HG03159 (cell line): ENCODE results near the gene DHX35.
A peak's percentile ranks its signal among the peaks of the same experiment; 100 is the strongest.

Experiments
- ATAC-seq: cut with Tn5 transposase; IDR thresholded peaks from one replicate; pipeline ENCODE4 v1.9.1; 2021; ENCODE audit warnings: mild to moderate bottlenecking, moderate library complexity; ENCODE audit not compliant: unreplicated experiment

DHX35 gene, protein sequence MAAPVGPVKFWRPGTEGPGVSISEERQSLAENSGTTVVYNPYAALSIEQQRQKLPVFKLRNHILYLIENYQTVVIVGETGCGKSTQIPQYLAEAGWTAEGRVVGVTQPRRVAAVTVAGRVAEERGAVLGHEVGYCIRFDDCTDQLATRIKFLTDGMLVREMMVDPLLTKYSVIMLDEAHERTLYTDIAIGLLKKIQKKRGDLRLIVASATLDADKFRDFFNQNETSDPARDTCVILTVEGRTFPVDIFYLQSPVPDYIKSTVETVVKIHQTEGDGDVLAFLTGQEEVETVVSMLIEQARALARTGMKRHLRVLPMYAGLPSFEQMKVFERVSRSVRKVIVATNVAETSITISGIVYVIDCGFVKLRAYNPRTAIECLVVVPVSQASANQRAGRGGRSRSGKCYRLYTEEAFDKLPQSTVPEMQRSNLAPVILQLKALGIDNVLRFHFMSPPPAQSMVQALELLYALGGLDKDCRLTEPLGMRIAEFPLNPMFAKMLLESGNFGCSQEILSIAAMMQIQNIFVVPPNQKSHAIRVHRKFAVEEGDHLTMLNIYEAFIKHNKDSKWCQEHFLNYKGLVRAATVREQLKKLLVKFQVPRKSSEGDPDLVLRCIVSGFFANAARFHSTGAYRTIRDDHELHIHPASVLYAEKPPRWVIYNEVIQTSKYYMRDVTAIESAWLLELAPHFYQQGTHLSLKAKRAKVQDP

DNA sequence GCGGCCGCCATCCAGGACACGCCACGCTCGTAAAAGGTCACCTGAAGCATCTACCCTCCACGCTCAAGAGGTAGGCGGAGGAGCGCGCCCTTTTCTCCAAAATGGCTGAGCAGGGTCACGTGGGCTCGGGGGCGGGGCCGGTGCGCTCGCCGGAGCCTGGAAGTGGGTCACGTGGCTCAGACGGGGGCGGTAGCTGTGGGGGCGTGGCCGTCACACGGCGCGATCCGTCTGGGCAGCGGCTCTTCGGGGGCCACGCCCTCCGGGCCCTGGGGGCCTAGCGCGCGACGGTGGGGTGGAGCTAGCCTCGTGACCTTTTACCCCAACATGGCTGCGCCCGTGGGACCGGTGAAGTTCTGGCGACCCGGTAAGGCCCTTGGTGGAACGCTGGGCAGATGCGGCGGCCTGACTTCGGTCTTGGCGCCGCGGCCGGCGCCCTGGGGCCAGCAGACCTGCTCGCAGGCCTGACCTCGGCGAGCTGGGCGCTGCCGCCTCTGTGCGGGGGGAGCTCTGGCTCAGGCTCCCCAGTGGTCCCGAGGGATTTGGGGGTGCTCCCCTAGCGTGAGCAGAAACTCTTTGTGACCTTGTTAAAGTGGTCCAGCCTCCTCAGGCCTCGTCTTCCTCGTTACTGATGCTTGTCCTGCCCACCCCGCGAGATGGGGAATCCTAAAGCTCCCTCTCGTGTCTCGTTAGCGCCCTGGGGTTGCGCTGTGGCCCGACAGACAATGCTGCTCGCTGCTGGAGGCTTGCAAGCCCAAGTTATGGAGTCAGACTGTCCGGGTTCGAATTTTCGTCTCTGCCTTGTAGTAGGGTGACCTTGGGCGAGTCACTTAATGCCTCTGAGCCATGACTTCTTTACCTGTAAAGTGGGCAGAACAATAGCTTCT lies at the start of gene DHX35:
Gene DHX35 (plus strand): TSS at position 301 of the 884 bp plus-strand sequence. CDS start 24 bp downstream, at position 325.
- peak; percentile 96 for ATAC-seq

- no peak for ATAC-seq
Measured at GRCh38 chr20:38915355-38915754, 46.8 kb upstream of the DHX35 start.

- no peak for ATAC-seq
Measured at GRCh38 chr20:38917657-38918056, 44.5 kb upstream of the DHX35 start.

GRCh38 chr20:38918172-38918571 lies 44.0 kb upstream of the DHX35 start:
- no peak for ATAC-seq

GRCh38 chr20:38919683-38920082 lies 42.5 kb upstream of the DHX35 start:
- ATAC-seq: no peak

DNA sequence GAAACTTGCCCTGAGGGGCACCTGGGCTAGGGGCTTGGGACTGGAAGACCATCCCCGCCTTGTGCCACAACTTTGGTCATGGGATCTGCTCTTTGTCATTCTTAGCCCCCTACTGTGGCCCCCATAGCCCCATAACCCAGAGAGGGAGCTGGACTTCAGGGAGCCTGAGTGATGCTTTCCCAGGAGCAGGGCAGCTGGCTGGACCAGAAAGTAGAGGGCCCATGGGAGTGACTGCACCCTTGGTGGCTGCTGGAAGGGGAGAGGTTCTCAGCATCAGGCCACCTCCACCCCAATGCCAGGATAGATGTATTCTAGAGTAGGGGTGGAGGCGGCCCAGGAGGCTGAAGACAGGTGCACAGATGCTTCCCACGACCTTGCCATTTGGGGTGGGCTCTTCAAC lies 41.7 kb upstream of the DHX35 start:
- ATAC-seq: no peak

DNA sequence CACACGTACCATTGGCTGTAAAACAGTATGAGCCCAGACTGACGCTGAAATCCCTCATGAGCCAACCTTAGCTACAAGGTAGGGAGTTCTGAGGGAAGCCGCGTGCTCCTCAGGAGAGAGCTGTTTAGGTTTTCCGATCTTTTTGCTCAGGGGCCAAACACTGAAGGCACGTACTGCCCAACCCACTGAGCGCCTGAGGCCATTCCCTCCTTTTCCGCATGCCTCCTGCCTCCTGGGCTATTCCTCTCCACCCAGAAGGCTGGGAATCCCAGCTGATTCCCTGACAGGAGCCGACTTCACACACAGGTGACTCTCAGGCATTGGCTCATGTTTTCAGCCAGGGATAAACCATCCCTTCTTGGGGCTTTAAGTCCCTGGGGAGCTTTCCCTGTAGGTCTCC lies 41.3 kb upstream of the DHX35 start:
- no peak for ATAC-seq

DNA sequence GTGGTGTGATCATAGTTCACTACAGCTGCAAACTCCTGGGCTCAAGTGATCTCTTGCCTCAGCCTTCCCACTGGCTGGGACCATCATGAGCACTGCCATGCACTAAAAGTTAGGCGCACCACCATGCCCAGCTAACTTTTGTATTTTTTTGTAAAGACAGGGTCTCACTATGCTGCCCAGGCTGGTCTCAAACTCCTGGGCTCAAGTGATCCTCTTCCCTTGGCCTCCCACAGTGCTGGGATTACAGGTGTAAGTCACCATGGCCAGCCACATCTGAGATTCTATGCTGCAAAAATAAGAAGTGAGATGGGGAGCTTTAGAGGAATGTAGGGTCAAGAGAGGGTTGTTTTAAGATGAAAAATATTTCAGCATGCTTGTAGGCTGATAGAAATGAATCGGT lies 37.4 kb upstream of the DHX35 start:
- ATAC-seq: no peak

DNA sequence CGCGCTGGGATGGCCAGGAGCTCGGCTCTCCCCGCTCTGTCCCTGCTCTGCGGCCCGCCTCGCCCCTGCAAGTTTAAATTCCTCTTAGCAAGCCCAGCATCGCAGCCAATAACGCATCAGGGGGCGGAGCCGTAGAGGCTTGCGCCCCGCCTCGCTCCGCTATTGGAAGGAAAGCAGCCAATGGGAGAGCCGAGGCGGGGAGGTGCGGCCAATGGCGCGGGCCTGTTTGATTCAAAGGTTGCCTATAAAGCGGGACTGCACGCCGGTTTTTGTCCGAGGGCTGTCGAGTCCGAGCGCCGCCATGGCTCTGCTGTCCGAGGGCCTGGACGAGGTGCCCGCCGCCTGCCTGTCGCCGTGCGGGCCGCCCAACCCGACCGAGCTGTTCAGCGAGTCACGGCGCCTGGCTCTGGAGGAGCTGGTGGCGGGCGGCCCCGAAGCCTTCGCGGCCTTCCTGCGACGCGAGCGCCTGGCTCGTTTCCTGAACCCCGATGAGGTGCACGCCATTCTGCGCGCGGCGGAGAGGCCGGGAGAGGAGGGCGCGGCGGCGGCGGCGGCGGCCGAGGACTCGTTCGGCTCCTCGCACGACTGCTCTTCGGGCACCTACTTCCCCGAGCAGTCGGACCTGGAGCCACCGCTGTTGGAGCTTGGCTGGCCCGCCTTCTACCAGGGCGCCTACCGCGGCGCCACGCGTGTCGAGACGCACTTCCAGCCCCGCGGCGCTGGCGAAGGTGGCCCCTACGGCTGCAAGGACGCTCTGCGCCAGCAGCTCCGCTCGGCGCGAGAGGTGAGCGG lies 35.8 kb upstream of the DHX35 start, which contains the start of gene FAM83D:
Gene FAM83D (plus strand): TSS at position 276 of the 792 bp plus-strand sequence. CDS start 26 bp downstream, at position 302.
- peak; percentile 90 for ATAC-seq

- ATAC-seq: peak; percentile 15
Measured at GRCh38 chr20:38926934-38927616, 35.1 kb upstream of the DHX35 start.

DNA sequence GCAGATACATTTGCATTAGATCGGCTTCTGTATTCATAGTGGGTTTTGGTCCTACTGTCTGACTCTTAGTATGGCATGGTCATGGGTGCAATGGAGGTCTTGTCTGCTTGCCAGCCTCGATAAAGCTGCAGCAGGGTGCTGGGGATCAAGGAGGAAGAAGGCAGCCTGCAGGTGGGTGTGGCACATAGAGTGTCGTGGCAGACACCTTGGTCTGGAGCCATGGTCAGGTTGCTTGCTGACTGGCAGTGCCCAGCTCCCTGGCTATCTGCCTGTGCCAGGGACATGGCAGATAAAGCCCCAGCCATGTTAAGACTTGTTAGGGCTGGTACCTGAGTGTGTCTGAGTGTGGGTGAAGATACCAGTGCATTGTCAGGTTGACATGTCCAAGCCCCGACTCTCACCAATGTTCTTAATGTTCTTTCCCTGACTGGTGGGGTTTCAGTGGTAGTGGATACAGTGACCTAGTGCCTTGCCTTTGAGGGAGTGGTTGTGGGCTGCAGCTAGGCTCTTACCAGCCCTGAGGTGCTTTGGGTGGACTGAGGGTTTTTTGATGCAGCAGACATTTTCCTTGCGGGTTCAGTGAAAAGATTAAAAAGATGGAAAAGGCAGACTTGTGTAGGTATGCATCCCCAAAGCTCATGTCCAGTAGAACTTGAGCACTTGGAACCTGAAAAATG lies 34.1 kb upstream of the DHX35 start:
- ATAC-seq: no peak

DNA sequence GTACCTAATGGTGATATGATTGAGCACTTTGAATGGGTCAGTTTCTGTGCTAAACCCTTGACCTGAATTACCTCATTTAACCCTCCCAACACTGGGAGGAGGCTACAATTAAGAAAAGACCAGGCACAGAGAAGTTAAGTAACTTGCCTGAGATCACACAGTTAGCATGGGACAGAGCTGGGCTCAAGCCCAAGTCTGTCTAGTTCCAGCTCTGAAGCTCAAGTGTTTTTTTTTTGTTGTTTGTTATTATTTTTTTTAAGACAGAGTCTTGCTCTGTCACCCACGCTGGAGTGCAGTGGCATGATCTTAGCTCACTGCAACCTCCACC lies 31.9 kb upstream of the DHX35 start:
- ATAC-seq: no peak

GRCh38 chr20:38931984-38932383 lies 30.2 kb upstream of the DHX35 start:
- no peak for ATAC-seq

DNA sequence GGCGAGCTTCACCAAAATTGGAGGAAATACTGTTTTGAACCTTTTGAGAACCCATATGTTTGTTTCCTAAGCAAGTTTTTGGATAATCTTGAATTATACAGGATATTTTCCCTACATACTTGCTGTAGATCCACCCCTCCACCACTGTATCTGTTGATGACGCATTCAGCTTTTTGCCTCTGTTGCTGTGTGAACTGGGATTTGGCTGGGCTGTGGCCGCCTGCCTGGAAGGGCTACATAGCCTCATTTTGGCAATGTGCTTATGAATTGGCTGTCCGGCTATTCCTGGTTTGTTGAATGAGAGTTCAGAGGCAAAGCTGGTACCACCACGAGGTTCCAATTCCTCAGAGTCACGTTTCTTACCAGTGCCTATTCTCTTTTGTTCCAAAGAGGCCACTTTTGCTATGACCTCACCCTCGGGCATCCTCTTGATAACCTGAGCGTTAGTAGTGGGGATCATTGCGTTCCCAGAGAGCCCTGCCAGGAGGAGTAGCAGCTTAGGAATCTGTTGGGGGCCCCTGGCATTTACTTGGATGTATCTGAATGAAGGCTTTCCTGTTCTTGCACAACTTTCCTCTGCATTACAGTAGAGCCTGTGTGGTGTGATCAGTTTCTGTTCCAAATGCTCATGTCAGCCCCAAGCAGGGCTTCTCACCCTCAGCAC lies 29.6 kb upstream of the DHX35 start:
- no peak for ATAC-seq

GRCh38 chr20:38934530-38934929 lies 27.6 kb upstream of the DHX35 start:
- no peak for ATAC-seq

- ATAC-seq: no peak
Measured at GRCh38 chr20:38935285-38935684, 26.9 kb upstream of the DHX35 start.

- ATAC-seq: no peak
Measured at GRCh38 chr20:38935967-38936407, 26.2 kb upstream of the DHX35 start.

DNA sequence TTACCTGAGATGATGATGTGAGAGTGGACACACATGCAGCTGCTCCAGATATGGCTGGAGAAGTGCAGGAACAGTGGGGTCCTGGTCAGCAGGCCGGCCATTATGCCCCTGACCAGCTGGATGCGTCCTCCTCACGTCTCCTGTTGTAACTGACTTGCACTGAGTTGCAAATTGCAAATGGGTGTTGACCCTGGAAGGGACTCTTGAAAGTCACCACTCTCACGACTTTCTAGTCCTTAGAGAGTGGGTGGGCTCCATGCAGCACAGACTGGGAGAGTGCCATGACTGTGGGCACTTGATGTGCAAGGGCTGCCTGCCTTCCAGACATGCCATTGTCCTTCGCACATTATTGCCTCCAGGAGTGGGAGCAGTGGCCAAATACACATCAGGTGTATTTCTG lies 25.1 kb upstream of the DHX35 start:
- no peak for ATAC-seq

- no peak for ATAC-seq
Measured at GRCh38 chr20:38937978-38938473, 24.1 kb upstream of the DHX35 start.
